ENCODE measurements around the gene HNF4A.
"Not testable (repeated sequence)": the region's sequence is repeated elsewhere in the genome, so short reads cannot be mapped to it uniquely, and the experiment has no call there.

The HNF4A gene

GRCh38 chr20:44355498-44356352 lies at the start of gene HNF4A:
Gene HNF4A, plus strand, starts transcription at chr20:44355699. Its CDS starts 106 bp downstream, at chr20:44355805.
- no peak for FAIRE-seq

GRCh38 chr20:44306927-44307326 lies 48.6 kb upstream of the HNF4A start:
- FAIRE-seq, result no peak

GRCh38 chr20:44309763-44310663 lies 45.5 kb upstream of the HNF4A start:
- FAIRE-seq, result no peak

- FAIRE-seq, result no peak
Observed at GRCh38 chr20:44310664-44311639, 44.5 kb upstream of the HNF4A start, which contains the start of gene FITM2. Gene FITM2, minus strand, starts transcription at chr20:44311202. Its CDS starts 54 bp downstream, at chr20:44311148.

- no peak for FAIRE-seq
Observed at GRCh38 chr20:44314870-44315269, 40.6 kb upstream of the HNF4A start.

- no peak for FAIRE-seq
Observed at GRCh38 chr20:44319839-44320422, 35.6 kb upstream of the HNF4A start.

GRCh38 chr20:44324343-44324742 lies 31.2 kb upstream of the HNF4A start:
- no peak for FAIRE-seq

- FAIRE-seq, result no peak
Observed at GRCh38 chr20:44326391-44327159, 28.9 kb upstream of the HNF4A start.

- FAIRE-seq, result not testable (repeated sequence)
Observed at GRCh38 chr20:44327748-44328147, 27.8 kb upstream of the HNF4A start.

GRCh38 chr20:44328428-44328827 lies 27.1 kb upstream of the HNF4A start:
- FAIRE-seq, result no peak

- FAIRE-seq, result no peak
Observed at GRCh38 chr20:44331201-44331600, 24.3 kb upstream of the HNF4A start.

GRCh38 chr20:44334306-44334705 lies 21.2 kb upstream of the HNF4A start:
- FAIRE-seq, result no peak

- no peak for FAIRE-seq
Observed at GRCh38 chr20:44334709-44335108, 20.8 kb upstream of the HNF4A start.

GRCh38 chr20:44335675-44336074 lies 19.8 kb upstream of the HNF4A start:
- FAIRE-seq, result no peak

- FAIRE-seq, result no peak
Observed at GRCh38 chr20:44336086-44336485, 19.4 kb upstream of the HNF4A start.

GRCh38 chr20:44336725-44337380 lies 18.6 kb upstream of the HNF4A start, which contains the start of gene R3HDML:
Gene R3HDML, plus strand, starts transcription at chr20:44337043. Its CDS starts 115 bp downstream, at chr20:44337158.
- FAIRE-seq, result no peak

- no peak for FAIRE-seq
Observed at GRCh38 chr20:44342248-44342647, 13.3 kb upstream of the HNF4A start.

GRCh38 chr20:44343162-44343675 lies 12.3 kb upstream of the HNF4A start:
- no peak for FAIRE-seq

- no peak for FAIRE-seq
Observed at GRCh38 chr20:44344723-44345122, 10.8 kb upstream of the HNF4A start.

- FAIRE-seq, result no peak
Observed at GRCh38 chr20:44345147-44345546, 10.4 kb upstream of the HNF4A start.
